Hypothalamus (tissue), 51 donors: Measurements from ENCODE around the gene S100B.
A peak's percentile ranks its signal among the peaks of the same experiment; 100 is the strongest.

Experiments used
- DNase-seq, 51 donors: peaks; one replicate each; lab custom pipeline; 2025; lab: John Stamatoyannopoulos, UW

S100B gene

DNA sequence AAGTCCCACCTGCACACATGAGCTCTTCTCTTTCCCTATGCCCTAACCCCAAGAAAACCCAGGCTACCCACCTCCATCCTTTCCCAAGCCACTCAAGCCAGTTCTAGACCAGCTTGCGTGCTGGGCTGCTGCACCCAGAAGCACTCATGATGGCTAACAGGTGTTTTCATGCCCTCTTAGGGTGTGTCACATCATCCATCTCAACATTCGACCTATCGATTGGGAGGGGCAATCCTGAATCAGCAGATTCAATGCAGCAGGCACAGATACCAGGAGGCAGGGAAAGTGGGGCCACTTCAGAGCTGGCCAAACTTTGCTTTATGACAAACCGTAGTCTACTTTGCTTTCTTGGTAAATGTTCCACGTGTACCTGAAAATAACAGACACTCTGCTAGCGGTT lies 24.0 kb upstream of the S100B start:
- no peak for DNase-seq

DNA sequence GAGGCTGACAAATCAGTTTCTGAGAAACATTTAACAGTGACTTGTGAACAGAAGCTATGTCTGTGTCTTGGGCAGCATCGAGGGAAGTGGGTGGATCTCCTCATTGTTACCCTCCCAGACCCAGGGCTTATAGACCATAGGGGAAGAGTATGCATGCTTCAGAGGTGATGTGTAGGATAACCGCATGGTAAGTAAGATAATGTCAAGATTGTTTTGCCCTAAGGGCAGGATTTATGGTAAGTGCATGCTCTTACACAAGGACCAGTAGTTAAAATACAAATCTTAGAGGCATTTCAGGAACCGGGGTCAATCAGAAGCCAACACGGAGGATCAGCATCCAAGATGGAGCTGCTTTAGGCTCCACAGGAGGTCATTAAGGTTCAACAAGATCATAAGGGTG lies 22.8 kb upstream of the S100B start:
- DNase-seq: no peak

DNA sequence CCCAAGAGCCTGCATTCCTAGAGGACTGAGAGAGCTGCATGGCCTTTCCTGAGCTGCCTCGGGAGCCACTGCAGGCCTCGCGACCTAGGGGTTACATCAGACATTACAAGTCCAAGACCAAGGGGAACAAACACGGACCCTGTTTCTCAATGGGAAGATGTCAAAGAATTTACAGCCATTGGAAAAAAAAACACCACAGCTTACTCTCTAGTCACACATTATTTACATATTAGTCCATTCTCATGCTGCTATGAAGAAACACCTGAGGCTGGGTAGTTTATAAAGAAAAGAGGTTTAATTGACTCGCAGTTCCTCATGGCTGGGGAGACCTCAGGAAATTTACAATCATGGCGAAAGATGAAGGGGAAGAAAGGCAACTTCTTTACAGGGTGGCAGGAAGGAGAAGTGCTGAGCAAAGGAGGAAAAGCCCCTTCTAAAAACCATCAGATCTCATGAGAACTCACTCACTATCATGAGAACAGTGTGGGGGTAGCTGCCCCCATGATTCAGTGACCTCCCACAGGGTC lies 22.2 kb upstream of the S100B start:
- DNase-seq: no peak

DNA sequence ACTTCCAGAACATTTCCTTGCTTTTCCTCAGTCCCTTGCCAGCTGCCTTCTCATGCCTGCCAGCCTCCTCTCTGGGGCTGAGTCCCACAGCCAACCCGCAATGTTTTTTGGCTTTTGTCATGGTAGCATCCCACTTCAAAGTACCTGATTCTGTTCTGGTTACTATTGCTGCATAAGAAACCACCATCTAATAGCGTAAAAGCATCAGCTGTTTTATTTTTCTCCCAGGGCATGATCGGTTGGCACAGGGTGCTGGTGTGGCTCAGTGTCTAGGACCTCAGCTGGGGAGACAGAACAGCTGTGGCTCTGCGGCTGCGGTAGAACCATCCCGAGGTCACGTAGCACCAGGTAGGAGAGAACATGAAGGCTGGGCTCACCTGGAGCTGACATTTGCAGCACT lies 21.7 kb upstream of the S100B start:
- DNase-seq: no peak

DNA sequence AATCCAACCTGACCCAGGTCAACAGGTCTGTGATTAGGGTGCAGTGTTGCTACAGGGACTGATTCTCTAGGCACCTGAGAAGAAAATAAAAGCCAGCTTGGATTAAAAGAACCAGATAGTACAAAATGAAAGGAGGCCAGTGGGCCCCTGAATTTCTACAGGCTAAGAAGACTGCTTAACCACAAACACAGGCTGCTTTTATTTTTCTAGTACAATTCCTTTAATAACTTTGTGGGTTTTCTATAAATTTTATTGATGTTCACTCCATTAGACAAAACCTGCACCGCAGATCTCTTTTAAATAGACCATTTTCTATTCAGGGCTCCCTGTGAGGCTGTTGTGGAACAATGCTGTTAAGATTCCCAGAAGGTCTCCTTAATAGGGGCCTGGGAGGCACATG lies 20.9 kb upstream of the S100B start:
- no peak for DNase-seq

DNA sequence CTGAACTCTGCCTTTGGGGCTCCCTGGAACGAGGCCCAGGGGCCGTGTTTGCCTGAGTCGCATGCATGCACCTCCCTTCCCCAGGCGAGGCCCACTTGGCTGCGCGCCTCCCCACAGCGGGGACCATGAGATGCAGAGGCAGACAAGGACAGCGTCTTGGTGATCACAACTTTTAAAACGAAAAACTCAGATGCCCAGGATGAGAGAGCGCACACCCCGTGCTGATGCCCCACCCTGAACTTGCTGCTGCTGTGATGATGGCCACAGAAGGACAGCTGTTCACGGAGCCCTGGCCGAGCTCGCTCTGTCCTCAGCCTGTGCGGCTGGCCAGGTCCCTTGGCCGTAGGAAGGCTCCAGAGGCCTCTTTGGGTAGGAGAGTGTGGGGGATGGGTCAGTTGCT lies 19.2 kb upstream of the S100B start:
- DNase-seq: peak in 13 of 51 donors; percentile 16 to 69 (median 55)

DNA sequence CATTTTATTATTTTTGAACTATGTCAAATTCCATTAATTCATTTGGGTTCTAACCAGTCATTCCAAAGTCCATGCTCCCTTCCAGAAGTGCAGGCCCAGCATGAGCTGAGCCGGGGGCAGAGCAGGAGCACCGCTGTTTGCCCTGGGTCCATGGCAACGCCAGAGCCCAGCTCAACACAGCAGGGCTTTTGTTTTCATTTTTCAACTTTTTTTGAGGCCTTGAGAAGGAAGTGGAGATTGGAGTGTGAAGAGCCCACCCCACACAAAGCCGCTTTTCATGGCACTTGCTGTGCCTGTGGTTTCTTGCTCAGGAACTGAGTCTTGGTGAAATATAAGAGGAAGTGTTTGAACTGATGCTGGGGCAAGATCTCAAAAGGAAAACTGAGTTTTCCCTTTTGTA lies 17.3 kb upstream of the S100B start:
- peak in 39 of 51 donors; percentile 30 to 89 (median 69) for DNase-seq

DNA sequence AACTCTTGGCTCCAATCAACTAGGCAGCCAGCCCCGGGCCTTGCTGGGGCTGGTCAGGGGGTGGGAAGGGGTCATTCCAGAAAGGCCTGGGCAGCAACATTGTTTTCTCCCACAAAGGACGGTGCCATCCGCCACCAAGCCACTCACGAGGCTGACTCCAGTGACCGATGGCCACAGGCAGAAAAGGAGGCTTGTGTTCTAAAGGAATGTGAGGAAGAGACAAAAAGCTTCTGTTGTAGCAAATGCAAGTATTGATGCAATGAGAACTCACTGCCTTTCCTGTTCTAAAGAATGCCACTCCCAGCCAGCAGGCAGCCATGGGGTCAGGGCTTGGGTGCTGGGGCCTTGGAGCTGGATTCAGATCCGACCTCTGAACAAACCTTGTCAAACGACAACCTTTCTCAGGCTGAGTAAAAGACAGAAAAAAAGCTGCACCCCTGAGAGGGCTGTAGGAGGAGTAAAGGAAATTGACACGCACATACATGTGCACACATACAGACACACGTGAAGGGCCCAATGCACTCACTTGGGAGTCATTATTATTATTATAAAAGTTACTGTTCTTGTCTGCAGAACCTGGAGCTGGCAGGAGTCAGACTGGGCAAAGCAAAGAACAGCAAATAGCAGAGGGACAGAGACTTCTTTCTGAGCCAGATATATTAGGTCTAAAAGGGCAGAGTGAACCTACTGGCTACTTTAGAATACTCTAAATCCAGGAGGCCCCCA lies 16.7 kb upstream of the S100B start:
- peak in 38 of 51 donors; percentile 44 to 90 (median 70) for DNase-seq

DNA sequence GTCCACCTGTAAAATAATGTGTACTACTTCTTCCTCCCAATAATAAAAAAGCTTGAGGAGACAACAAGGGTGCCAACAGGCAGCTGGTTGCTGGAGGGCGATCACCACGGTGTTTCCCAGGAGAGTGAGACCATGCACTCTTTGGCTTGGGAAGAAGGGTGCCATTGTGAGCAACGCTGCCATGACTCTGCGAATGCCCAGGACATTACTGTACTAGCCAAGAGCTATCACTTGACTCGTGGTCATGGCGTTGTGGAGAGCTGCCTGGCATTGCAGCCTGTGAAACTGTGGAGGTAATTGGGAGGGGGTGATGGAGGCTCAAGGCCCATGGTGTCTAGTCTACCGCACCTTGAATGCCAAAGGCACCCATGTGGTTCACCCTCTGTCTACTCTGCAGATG lies 16.0 kb upstream of the S100B start:
- DNase-seq: peak in 8 of 51 donors; percentile 40 to 76 (median 53)

DNA sequence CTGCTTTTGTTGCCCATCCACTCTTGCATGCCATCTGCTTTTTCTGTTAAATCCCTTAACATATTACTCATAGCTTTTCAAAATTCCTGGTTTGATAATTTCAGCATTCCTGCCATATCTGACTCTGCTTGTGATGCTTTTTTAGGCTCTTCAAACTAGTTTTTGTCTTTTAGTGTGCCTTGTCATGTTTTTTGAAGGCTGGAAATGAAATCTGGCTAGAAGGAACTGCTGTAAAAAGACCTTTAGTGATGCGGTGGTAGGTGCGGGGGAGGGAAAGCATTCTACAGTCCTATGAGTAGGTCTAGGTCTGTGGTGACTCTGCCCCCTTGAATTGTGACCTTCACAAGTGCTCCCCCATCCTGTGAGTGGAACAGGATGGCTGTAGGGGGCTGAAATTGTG lies 15.0 kb upstream of the S100B start:
- DNase-seq: no peak

DNA sequence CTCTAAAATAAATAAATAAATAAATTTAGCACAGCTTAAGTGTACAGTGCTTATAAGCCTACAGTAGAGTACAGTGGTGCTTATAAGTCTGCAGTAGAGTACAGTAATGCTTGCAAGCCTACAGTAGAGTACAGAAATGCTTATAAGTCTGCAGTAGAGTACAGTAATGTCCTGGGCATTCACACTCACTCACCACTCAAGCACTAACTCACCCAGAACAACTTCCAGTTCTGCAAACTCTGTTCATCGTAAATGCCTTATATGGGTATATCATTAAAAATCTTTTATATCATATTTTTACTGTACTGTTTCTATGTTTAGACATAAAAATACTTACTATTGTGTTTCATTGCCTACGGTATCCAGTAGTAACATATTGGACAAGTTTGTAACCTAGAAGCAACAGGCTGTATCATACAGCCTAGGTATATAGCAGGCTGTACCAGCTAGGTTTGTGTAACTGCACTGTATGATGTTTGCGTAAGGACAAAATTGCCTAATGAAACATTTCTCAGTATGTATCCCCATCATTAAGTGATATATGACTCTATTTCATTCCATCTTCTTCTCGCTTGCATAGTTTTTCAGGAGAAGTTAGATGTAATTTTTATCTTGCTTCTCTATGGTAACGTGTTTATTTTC lies 14.0 kb upstream of the S100B start:
- DNase-seq: no peak

DNA sequence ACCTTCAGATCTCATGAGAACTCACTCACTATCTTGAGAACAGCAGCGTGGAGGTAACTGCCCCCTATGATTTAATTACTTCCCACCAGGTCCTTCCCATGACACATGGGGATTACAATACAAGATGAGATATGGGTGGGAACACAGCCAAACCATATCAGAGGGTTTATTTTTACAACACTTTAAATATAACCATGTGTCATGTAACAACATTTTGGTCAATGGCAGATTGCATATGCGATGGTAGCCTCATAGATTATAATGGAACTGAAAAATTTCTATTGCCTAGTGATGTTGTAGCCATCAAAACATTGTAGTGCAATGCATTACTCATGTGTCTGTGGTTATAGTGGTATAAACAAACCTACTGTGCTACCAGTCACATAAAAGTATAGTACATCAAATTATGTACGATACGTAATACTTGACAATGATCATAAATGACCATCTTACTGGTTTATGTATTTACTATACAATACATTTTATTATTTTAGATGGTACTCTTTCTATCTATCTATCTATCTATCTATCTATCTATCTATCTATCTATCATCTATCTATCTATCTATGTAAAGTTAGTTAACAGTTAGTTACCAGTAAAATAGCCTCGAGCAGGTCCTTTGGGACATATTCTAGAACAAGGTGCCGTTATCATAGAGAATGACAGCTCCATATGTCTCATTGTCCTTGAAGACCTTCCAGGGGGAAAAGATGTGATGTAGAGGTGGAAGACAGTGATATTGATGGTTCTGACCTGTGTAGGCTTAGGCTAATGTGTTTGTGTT lies 12.6 kb upstream of the S100B start:
- no peak for DNase-seq

DNA sequence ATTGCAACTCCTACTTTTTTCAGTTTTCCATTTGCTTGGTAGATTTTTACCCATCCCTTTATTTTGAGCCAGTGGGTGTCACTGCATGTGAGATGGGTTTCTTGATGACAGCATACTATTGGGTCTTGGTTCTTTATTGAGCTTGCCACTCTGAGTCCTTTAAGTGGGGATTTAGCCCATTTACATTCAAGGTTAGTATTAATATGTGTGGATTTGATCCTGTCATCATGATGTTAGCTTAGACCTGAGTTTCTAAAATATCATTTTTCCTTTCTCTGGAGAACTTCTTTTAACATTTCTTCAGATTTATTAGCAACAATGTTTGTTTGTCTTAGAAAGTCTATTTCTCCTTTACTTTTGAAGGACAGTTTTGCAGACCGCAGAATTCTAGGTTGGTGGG lies 11.8 kb upstream of the S100B start:
- DNase-seq: no peak

DNA sequence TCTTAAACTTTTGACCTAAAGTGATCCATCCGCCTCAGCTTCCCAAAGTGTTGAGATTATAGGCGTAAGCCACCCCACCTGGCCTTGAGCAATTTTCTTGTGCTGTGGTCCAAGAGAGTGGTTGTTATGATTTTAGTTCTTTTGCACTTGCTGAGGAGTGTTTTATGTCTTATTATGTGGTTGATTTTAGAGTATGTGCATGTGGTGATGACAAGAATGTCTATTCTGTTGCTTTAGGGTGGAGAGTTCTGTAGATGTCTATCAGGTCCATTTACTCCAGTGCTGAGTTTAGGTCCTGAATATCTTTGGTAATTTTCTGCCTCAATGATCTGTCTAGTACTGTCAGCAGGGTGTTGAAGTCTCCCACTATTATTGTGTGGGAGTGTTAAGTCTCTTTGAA lies 11.2 kb upstream of the S100B start:
- DNase-seq: no peak

DNA sequence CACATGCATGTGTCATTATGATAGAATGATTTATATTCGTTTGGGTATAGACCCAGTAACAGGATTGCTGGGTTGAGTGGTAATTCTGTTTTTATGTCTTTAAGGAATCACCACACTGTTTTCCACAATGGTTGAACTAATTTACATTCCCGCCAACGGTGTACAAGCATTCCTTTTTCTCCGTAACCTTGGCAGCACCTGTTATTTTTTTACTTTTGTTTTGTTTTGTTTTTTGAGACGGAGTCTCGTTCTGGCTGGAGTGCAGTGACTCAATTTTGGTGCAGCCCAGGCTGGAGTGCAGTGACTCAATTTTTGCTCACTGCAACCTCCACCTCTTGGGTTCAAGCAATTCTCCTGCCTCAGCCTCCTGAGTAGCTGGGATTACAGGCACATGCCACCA lies 8.5 kb upstream of the S100B start:
- DNase-seq: no peak

DNA sequence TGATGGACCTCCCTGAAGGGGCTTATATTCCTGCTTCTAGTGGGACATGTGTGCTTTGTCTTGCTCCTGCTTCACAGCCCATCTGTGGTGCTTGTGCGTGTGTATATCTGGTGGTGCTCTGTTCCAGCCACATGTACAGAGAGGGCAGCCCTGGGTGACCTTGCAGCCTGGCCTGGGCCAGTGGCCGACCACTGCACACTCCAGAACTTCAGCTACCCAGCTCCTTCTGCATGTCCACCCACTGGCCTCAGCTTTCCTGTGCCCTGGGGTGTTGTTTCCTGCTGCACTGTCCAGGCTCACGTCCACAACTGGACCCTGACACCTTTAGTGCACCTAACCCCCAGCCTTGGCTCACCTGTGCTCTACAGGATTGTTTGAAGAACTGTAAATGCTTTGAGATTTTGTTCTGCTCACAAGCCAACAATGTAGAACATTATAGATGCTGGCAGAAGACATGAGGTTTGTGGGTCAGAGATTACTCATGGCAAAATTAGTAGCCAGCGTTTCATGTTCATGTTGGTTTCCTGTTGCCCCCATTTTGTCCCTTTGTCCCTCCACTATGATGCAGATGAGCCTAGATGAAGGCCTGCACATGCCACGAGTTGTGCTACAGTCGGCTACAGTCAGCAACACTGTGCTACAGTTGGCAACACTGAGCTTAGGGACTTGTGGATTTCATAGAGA lies 5.3 kb upstream of the S100B start:
- DNase-seq: no peak

DNA sequence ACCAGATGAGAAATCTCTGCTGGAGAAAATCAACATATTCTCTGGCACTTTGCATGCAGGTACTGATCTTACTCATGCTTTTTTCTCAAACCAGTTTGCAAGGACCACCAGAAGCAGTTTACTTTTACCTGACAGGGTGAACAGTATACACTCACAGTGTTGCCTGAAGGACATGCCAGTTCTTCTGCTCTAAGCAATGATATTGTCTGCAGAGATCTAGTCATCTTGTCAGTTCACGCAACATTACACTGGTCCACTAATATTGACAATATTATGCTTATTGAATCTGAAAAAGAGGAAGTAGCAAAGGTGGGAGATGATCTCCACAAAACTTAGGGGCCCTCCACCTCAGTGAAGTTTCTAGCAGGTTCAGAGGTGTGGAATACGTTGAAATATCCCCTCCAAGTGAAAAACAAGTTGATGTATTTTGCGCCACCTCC lies 3.8 kb upstream of the S100B start:
- DNase-seq: no peak

DNA sequence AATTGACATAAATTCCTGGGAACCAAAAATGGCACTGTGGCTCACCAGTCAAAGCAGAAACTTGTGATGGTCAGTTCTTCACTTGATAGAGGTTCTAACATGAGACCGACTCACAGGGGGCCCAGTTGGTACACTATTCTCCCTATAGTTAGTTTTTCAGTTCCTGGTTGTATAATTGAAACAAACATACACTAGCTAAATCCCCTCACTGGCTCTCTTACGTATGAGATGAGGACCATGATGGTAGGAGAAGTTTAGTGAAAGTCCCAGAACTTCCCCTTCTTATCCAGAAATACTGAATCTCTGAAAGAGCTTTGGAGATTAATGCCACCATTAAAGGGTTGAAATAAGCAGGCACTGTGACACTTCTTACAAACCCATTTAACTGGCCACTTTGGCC lies 2.8 kb upstream of the S100B start:
- DNase-seq: no peak

DNA sequence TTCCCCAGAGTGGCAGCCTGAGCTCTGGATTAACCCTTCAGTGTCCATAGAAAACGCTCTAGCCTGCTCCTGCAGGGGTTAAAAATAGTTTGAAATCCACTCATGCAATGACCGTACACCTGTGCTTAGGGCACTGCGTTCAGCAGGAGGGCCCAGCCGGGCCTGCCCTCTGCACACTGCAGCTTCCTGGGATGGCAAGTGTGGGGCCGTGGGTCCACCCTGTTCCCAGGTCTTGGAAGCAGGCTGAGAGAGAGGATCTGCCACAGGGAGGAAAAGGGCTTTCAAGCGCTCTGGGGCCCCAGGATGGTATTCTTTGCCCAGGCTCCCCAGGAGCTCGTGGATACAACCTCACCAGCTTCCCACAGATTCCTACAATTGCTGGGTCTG lies 1.5 kb upstream of the S100B start:
- DNase-seq: no peak

DNA sequence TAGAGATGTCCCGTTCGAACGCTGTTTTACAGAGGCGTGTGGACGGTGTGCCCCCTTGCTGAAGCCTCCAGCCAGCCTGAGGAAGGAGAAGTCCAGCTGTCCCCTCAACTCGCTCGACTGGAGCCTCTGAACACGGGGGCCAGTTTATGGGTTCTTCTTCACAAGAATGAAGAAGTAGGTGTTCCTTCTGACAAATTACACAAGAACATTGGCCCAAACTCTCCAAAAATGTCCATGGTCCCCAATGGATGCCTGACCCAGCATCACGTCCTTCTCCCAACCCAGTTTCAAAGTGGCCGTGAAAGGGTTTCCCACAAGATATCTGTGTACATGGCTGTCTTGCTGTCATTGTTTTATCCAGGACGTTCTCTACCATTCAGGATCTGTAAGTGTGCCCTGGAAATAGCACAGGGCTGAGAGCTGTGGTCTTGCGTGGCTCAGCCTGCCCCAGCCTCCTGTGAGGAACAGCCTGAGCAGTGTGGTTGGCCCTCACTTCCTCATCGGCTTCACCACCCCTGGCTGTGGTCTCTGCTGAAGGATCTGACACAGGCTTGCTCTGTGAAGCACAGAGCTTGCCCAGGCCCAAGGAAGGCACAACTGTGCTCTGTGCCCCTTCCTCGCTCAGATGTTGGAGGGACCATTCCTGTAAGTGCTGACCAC lies 1.0 kb upstream of the S100B start:
- DNase-seq: peak in 13 of 51 donors; percentile 23 to 73 (median 47)
